Measurements from ENCODE around the gene TKT.

TKT gene

GRCh38 chr3:53226841-53227407 is 28.9 kb downstream of the TKT start:
- no peak for DNase-seq (ENCODE audit: low read depth)
- H3K4me3 ChIP-seq (ENCODE audit: low read depth, low read length), result no peak overlapping the region
- TF ChIP-seq MAX (IDR thresholded peaks at IDR 0.05; ENCODE audit: low read depth, low read length), result no peak
- no peak for TF ChIP-seq MYC (IDR thresholded peaks at IDR 0.05; ENCODE audit: low read depth, low read length)
- TF ChIP-seq POLR2A (IDR thresholded peaks at IDR 0.05; ENCODE audit: extremely low read depth, insufficient read length), result no peak
- TF ChIP-seq CTCF (IDR thresholded peaks at IDR 0.05; ENCODE audit: low read depth, low read length), result no peak

GRCh38 chr3:53226142-53226840 is 29.5 kb downstream of the TKT start:
- no peak for TF ChIP-seq MAX (IDR thresholded peaks at IDR 0.05; ENCODE audit: low read depth, low read length)
- no peak for TF ChIP-seq MYC (IDR thresholded peaks at IDR 0.05; ENCODE audit: low read depth, low read length)
- TF ChIP-seq CTCF (IDR thresholded peaks at IDR 0.05; ENCODE audit: low read depth, low read length), result no peak
- TF ChIP-seq POLR2A (IDR thresholded peaks at IDR 0.05; ENCODE audit: extremely low read depth, insufficient read length), result no peak
- H3K4me3 ChIP-seq (ENCODE audit: low read depth, low read length), result no peak overlapping the region
- DNase-seq (ENCODE audit: low read depth), result no peak

GRCh38 chr3:53225651-53226050 is 30.2 kb downstream of the TKT start:
- DNase-seq (ENCODE audit: low read depth), result no peak
- no peak for TF ChIP-seq MYC (IDR thresholded peaks at IDR 0.05; ENCODE audit: low read depth, low read length)
- TF ChIP-seq CTCF (IDR thresholded peaks at IDR 0.05; ENCODE audit: low read depth, low read length), result no peak
- no peak for TF ChIP-seq POLR2A (IDR thresholded peaks at IDR 0.05; ENCODE audit: extremely low read depth, insufficient read length)
- H3K4me3 ChIP-seq (ENCODE audit: low read depth, low read length), result no peak overlapping the region

GRCh38 chr3:53225181-53225580 is 30.6 kb downstream of the TKT start:
- no peak overlapping the region for H3K4me3 ChIP-seq (ENCODE audit: low read depth, low read length)
- no peak for TF ChIP-seq MAX (IDR thresholded peaks at IDR 0.05; ENCODE audit: low read depth, low read length)
- TF ChIP-seq MYC (IDR thresholded peaks at IDR 0.05; ENCODE audit: low read depth, low read length), result no peak
- TF ChIP-seq POLR2A (IDR thresholded peaks at IDR 0.05; ENCODE audit: extremely low read depth, insufficient read length), result no peak
- no peak for TF ChIP-seq CTCF (IDR thresholded peaks at IDR 0.05; ENCODE audit: low read depth, low read length)
- DNase-seq (ENCODE audit: low read depth), result no peak

- DNase-seq (ENCODE audit: low read depth), result no peak
- no peak for TF ChIP-seq CTCF (IDR thresholded peaks at IDR 0.05; ENCODE audit: low read depth, low read length)
- no peak for TF ChIP-seq MYC (IDR thresholded peaks at IDR 0.05; ENCODE audit: low read depth, low read length)
- TF ChIP-seq POLR2A (IDR thresholded peaks at IDR 0.05; ENCODE audit: extremely low read depth, insufficient read length), result no peak
- no peak for TF ChIP-seq MAX (IDR thresholded peaks at IDR 0.05; ENCODE audit: low read depth, low read length)
- H3K4me3 ChIP-seq (ENCODE audit: low read depth, low read length), result no peak overlapping the region
Measured at GRCh38 chr3:53224536-53224935, 31.3 kb downstream of the TKT start.
